ENCODE measurements around the gene NLGN3.

Gene NLGN3

DNA sequence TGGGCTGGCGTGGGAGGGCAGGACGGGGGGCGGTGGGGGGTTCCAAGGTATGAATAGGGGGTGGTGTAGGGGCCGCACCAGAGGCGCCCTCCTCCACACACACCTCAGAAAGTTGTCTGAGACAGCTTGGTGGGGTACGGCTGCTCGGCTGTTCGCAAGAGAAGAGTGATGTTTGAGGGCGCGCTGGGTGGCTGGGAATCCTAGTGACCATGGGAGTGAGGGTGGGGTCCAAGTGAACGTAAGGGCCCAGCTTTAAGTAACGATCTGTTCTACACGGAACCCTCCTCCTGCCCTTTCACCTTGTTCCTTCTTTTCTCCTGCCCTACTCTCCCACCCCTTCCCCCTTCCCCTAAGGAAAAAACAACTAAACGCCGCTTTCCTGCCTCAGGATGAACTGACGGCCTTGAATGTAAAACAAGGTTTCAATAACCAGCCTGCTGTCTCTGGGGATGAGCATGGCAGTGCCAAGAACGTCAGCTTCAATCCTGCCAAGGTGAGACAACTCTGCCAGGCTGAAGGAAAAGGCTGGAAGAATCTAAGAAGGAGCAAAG is 25.6 kb upstream of the NLGN3 start:
- DNase-seq: no peak

DNA sequence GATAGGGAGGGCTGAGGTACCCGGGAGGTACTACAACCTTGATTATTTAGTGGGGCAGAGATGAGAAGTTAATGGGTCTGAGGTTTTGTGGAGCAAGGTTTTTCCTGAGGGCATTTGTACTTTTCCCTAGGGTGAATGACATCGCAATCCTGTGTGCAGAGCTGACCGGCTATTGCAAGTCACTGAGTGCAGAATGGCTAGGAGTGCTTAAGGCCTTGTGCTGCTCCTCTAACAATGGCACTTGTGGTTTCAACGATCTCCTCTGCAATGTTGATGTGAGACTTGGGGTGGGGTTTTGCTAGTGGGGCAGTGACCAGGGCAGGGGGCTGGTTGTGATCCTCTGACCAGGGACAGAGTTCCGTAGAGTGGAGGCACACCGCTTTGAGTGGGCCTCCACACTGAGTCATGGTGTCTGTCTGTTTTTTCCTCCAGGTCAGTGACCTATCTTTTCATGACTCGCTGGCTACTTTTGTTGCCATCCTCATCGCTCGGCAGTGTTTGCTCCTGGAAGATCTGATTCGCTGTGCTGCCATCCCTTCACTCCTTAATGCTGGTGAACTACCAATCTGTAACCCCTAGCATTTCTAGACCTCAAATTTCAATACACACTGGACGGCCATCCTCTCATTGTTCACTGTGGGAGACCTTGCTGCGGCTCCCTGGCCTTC is 16.3 kb upstream of the NLGN3 start:
- DNase-seq: no peak

GRCh38 chrX:71128915-71129765 is 15.5 kb upstream of the NLGN3 start:
- peak; percentile 83 for DNase-seq

GRCh38 chrX:71131510-71131909 is 13.1 kb upstream of the NLGN3 start:
- DNase-seq: no peak

DNA sequence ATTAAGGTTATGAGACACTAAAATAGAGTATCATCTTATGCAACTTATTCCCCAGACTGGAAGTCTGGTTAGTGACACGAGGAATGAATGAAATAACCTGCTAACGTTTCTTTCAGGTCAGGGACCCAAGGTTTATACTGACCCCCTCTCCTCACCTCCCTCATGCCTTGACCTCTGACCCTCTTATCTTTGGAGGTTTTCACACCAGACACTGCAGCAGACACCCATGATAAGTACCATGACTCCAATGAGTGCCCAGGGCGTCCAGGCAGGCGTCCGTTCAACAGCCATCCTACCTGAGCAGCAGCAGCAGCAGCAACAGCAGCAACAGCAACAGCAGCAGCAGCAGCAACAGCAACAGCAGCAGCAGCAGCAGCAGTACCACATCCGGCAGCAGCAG is 4.2 kb upstream of the NLGN3 start:
- DNase-seq: no peak

DNA sequence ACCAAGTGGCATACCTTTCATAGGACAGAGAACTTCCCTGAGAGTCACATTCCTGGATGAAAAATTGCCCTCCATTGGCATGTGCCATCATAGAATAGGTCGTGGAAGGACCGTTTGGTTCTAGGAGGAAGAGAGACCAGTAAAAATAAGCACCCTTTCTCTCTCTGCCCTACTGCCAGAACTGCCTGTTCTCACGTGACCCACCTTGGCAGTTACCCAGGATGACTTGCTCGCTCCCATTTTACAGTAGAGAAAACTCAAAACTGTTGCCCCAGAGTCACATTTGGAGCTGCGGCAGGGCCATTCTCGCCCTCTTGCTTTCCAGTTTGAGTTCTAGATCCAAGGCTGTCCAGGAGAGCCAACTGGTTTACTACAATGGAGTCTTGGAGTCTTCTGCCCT is 1.1 kb upstream of the NLGN3 start:
- no peak for DNase-seq

DNA sequence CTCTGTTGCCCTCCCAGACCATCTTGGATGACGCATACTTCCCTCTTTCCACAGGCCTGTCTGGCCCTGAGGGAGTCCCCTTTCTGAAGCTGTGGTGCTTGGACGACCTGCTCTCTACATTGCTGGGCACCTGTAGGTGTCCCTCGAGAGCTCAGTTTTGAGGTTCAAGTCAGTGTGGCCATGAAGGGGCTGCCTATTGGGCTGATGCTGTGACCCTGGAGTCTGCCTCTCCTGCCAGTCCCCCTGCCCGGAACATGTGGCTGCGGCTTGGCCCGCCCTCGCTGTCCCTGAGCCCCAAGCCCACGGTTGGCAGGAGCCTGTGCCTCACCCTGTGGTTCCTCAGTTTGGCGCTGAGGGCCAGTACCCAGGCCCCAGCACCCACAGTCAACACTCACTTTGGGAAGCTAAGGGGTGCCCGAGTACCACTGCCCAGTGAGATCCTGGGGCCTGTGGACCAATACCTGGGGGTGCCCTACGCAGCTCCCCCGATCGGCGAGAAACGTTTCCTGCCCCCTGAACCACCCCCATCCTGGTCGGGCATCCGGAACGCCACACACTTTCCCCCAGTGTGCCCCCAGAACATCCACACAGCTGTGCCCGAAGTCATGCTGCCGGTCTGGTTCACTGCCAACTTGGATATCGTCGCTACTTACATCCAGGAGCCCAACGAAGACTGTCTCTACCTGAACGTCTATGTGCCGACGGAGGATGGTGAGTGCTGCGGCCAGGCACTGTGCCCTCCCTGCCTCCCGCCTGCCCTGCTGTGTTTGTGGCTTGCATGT is 3.0 kb downstream of the NLGN3 start:
- no peak for DNase-seq

GRCh38 chrX:71148278-71148663 is 3.6 kb downstream of the NLGN3 start:
- DNase-seq: no peak

- DNase-seq: no peak
Observed at GRCh38 chrX:71151366-71151765, 6.7 kb downstream of the NLGN3 start.

DNA sequence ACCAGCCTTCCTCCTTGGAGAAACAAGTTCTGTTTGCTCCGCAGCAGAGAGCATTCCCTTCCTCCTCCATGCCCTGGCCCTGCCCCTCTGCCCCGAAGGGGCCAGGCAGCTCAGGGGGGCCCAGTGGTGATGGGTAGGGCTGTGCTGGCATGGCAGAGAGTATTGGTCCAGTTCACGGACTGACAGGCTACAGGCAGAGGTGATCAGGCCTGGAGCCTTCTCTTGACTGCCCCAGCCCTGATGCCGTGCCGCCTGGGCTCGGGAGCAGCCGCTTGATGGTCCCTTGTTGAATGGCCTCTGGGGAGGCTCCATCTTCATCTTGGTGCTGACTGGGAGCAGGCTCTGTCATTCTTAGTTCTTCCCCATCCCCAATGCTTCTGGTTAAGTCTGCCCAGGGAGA is 9.6 kb downstream of the NLGN3 start:
- DNase-seq: no peak

DNA sequence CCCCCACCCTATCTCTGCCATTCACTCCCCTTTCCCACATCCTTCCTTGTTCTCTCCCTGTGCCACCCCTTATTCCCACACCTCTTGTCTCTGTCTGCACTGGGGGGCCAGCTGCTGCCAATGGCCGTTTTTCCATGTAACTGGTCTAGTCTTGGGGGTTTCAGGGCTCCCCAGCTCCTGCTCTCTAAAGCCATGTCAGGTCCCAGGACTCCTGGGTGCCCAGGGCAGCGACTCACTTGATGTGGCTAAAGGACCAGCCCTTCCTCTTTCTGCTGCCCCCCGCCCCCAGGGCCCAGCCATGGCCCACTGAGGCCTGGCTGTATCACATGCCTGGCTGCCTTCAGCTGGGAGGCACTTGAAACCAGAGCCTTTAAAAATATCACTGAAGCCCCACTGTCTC is 10.0 kb downstream of the NLGN3 start:
- DNase-seq: no peak

DNA sequence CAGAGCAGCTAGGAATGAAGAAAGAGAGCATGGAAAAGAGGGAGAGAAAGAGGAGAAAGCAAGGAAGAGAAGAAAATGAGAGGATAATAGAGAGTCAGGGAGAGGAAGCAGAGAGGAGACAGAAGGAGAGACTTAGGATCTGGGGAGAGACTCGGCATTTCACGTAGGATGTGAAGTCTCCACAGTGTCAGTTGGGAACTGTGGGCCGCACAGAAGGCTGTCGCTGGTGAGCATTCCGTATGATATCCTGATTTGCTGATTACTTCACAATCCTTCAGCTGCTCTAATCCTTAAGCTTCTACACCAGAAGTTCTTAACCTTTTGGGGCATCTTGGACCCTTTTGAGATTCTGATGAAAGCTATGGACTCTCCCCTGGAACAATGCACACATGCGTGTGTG is 14.0 kb downstream of the NLGN3 start:
- no peak for DNase-seq

- DNase-seq: no peak
Observed at GRCh38 chrX:71159335-71159734, 14.7 kb downstream of the NLGN3 start.

DNA sequence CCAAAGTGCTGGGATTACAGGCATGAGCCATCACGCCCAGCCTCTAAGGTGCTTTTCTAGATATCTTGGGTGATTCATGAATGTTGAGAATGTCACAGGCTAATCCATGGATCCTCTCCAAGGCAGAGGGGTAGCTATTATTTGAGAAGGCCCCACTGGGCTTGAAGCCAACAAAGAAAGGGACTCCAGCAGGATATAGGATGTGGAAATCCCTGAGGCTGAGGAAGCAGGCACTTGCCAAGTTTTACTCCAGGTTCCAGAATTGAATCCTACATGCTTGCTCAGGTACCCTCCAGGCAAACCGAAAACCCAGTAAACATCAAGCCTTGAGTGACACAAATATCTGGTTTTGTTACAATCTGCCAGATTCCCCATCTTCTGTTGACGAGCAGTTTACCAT is 15.8 kb downstream of the NLGN3 start:
- DNase-seq: no peak

DNA sequence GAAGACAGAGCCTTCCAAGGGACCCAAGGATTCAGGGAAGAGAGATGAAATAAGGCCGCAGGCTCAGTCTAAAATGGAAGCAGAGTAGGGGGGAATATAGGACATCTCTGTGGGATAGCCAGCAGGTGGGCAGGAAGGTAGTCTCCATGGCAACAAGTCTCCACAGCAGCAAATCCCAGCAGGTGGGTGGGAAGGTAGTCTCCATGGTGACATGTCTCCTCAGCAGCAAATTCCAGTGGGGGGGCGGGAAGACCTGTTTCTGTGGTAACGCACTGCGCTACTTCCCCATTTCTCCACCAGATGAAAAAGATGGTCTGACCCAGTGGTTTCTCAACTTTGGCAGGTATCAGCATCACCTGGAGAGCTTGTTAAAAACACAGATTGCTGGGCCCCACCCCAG is 18.3 kb downstream of the NLGN3 start:
- no peak for DNase-seq

- no peak for DNase-seq
Observed at GRCh38 chrX:71164071-71164470, 19.4 kb downstream of the NLGN3 start.

DNA sequence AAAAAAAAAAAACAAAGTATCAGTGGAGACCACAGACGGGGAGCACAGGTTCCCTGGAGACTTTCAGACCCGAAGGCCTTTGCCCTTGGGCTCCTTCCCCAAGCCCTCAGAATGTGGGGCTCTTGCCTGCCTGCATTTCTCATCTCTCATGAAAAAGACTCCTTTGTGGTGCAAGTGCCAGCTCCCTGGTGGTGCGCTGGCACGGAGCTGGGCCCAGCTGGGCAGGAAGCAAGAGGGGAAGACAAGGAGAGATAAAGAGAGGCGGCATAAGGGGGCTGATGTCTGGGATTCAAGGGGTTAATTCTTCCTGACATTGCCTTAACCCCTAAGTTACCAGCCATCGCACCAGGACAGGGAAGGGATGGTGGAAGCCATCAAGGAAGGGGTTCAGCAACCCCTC is 21.8 kb downstream of the NLGN3 start:
- DNase-seq: no peak

DNA sequence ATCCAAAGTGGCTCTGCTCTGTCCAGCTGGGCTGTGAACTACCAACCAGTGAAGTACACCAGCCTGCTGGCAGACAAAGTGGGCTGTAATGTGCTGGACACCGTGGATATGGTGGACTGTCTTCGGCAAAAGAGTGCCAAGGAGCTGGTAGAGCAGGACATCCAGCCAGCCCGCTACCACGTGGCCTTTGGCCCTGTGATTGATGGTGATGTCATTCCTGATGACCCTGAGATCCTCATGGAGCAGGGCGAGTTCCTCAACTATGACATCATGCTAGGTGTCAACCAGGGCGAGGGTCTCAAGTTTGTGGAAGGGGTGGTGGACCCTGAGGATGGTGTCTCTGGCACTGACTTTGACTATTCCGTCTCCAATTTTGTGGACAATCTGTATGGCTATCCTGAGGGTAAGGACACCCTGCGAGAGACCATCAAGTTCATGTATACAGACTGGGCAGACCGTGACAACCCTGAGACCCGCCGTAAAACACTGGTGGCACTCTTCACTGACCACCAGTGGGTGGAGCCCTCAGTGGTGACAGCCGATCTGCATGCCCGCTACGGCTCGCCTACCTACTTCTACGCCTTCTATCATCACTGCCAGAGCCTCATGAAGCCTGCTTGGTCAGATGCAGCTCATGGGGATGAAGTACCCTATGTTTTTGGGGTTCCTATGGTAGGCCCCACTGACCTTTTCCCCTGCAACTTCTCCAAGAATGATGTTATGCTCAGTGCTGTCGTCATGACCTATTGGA is 22.6 kb downstream of the NLGN3 start:
- DNase-seq: no peak

- DNase-seq: no peak
Observed at GRCh38 chrX:71168134-71168533, 23.5 kb downstream of the NLGN3 start.

DNA sequence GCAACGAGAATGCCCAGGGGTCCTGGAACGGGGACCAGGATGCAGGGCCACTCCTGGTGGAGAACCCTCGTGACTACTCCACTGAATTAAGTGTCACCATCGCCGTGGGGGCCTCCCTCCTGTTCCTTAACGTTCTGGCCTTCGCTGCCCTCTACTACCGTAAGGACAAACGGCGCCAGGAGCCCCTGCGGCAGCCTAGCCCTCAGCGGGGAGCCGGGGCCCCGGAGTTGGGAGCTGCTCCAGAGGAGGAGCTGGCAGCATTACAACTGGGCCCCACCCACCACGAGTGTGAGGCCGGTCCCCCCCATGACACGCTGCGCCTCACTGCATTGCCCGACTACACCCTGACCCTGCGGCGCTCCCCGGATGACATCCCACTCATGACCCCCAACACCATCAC is 24.9 kb downstream of the NLGN3 start:
- DNase-seq: no peak

DNA sequence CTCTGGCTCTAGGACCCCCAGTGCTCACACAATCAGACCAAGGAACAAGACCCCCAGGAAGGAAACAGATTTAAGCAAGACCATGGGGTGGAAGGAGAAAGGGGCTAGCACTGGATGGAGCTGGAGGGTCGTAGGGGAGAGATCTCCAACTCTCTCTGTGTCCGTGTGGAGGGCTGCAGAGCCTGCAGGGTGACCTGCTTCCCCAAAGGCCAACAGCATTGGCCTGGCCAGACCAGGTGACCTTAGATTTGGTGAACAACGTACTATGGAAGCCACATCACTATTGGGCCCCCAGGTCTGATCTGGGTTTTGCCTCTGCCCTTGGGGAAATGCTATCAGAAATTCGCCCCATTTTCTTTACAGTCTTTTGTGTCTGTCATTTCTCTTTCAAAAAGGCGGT is 26.0 kb downstream of the NLGN3 start:
- no peak for DNase-seq

- no peak for DNase-seq
Observed at GRCh38 chrX:71171110-71171801, 26.6 kb downstream of the NLGN3 start.
